ENCODE measurements around the gene PHKA2. TPM values are rescaled to one million over a fixed set of nuclear protein-coding genes. Genes with fewer than 3 reads are reported as not detected.

Gene PHKA2
- total RNA-seq, 4 donors from 2014 or later: 18.0 to 32.7 (median 26.6) TPM

DNA sequence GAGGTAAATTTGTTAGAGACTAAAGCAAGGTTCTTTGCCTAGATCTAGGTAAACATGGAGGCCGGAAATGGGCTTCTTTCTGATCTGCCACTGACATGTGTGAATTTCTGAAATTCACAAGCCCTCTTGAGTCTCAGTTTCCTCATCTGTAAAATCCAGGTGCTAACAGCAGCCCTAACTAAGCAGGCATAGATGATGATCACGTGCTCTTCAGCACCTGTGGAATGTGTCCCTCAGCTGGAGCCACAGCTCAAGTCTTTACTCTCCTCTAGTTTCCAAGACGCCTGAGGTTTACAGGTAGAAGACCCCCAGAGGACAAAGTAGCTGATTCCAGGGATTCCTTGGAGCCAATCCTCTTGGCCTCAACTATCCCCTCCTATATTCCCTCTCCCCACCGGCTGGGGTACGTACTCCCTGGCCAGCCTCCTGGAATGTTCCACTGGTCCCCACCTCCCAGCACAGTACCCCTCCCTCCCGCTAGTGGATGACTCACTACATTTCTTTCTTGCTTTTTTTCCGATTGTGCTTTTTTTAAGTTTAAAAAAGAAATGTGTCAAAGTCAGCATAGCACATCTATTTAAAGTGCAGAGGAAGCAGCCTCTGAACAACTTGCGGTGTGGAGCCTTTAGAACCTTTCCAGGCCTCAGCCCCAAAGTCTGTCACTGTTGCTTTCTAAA is 98.4 kb downstream of the PHKA2 start:
- no peak for DNase-seq (ENCODE audit: low spot score in 2 of 2)
- Histone ChIP-seq H3K4me1 (peaks cover 0 to 21% (median 0%) of the 10 kb centered on the region in 4 donors), H3K9me3 (no peaks in the 10 kb centered on the region), H3K27me3 (no peaks in the 10 kb centered on the region), H3K36me3 (no peaks in the 10 kb centered on the region), H3K4me3 (peak overlapping the region in 3 of 4 donors; percentile 26 to 52 (median 43)), H3K27ac (peak overlapping the region in 3 of 4 donors; percentile 4 to 84 (median 77))
- TF ChIP-seq POLR2A (IDR thresholded peaks at IDR 0.05): no peak
- TF ChIP-seq EP300 (IDR thresholded peaks at IDR 0.05): no peak
- TF ChIP-seq, protein P1, sequence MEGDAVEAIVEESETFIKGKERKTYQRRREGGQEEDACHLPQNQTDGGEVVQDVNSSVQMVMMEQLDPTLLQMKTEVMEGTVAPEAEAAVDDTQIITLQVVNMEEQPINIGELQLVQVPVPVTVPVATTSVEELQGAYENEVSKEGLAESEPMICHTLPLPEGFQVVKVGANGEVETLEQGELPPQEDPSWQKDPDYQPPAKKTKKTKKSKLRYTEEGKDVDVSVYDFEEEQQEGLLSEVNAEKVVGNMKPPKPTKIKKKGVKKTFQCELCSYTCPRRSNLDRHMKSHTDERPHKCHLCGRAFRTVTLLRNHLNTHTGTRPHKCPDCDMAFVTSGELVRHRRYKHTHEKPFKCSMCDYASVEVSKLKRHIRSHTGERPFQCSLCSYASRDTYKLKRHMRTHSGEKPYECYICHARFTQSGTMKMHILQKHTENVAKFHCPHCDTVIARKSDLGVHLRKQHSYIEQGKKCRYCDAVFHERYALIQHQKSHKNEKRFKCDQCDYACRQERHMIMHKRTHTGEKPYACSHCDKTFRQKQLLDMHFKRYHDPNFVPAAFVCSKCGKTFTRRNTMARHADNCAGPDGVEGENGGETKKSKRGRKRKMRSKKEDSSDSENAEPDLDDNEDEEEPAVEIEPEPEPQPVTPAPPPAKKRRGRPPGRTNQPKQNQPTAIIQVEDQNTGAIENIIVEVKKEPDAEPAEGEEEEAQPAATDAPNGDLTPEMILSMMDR (IDR thresholded peaks at IDR 0.05): no peak
- 28 to 53% methylated on average over 8 of the region's 8 CpGs for WGBS, 2 donors

DNA sequence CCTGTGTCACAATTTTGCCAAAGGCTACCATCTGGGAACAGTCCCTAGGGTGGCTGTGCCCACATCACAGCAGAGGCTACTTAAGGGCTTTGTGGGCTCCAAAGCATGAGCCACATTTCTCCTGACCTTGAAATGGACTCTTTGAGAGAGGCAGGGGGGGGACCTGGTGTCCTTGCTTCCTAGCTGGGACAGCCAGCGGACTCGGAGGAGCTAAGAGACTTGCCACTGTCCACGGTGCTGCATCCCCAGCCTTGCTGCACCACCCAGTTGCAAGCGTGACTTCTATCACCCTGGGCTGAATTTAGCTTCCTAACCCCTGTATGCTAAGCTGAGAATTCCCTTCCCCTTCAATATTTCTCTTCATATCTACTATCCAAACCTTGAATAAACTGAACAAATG is 99.0 kb downstream of the PHKA2 start:
- 48 to 64% methylated on average over 3 to 4 of the region's 4 CpGs for WGBS, 2 donors
- no peak overlapping the region for H3K4me3 ChIP-seq
- no peak overlapping the region for H3K27ac ChIP-seq
- no peaks in the 10 kb centered on the region for H3K9me3 ChIP-seq
- H3K27me3 ChIP-seq: no peaks in the 10 kb centered on the region
- H3K36me3 ChIP-seq: no peaks in the 10 kb centered on the region
- no peak for DNase-seq (ENCODE audit: low spot score in 2 of 2)
- peaks cover 0 to 21% (median 0%) of the 10 kb centered on the region in 4 donors for H3K4me1 ChIP-seq
- no peak for TF ChIP-seq POLR2A (IDR thresholded peaks at IDR 0.05)

- H3K36me3 ChIP-seq: no peaks in the 10 kb centered on the region
- WGBS, 2 donors: 75 to 79% methylated on average over 16 of the region's 16 CpGs
- peaks cover 0 to 21% (median 0%) of the 10 kb centered on the region in 4 donors for H3K4me1 ChIP-seq
- H3K4me3 ChIP-seq: no peak overlapping the region
- TF ChIP-seq POLR2A (IDR thresholded peaks at IDR 0.05) (no peak), EP300 (IDR thresholded peaks at IDR 0.05) (no peak)
- TF ChIP-seq, protein P1 (IDR thresholded peaks at IDR 0.05): no peak
- H3K27me3 ChIP-seq: no peaks in the 10 kb centered on the region
- H3K27ac ChIP-seq: no peak overlapping the region
- DNase-seq (ENCODE audit: low spot score in 2 of 2): no peak
- no peaks in the 10 kb centered on the region for H3K9me3 ChIP-seq
Measured at GRCh38 chrX:18883961-18884765, 99.8 kb downstream of the PHKA2 start.

DNA sequence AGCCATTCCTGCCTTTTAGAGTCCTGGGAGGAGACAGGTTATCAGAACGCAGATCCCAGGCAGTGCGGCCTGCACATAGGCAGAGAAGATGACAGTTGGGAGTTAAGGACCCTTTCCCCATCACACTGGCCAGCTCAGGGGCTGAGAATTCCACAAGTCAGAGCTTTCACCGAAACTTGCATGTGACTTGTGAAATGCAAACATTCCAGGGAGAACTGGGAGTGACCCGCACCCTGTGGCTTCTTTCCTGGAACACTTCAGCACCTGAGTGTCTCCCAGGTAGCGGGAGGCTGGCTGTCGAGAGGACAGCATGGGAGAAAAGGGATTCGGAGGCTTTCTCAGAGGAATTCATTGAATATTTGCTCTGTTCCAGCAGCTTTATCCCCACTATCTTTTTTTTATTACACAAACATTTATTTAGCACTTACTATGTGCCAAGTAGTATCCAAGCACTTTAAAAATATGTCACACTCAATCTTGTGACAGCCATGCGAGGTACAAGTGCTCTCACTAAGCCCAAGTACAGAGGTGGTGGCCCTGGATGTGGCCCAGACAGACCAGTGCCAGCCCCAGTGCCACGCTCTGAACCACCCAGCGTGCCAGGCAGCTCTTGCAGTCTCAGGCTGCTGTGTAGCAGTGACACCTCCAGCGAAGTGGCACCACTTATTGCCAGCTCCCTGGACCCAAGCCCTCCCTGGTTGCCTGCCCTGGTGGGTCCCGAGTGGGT is 100.5 kb downstream of the PHKA2 start:
- DNase-seq (ENCODE audit: low spot score in 2 of 2): no peak
- no peak overlapping the region for H3K27ac ChIP-seq
- peaks cover 0 to 21% (median 0%) of the 10 kb centered on the region in 4 donors for H3K4me1 ChIP-seq
- no peak overlapping the region for H3K4me3 ChIP-seq
- no peaks in the 10 kb centered on the region for H3K36me3 ChIP-seq
- no peaks in the 10 kb centered on the region for H3K9me3 ChIP-seq
- H3K27me3 ChIP-seq: no peaks in the 10 kb centered on the region
- no peak for TF ChIP-seq EP300 (IDR thresholded peaks at IDR 0.05)
- TF ChIP-seq, protein P1 (IDR thresholded peaks at IDR 0.05): no peak
- no peak for TF ChIP-seq POLR2A (IDR thresholded peaks at IDR 0.05)
- 71 to 72% methylated on average over 9 to 12 of the region's 12 CpGs for WGBS, 2 donors

DNA sequence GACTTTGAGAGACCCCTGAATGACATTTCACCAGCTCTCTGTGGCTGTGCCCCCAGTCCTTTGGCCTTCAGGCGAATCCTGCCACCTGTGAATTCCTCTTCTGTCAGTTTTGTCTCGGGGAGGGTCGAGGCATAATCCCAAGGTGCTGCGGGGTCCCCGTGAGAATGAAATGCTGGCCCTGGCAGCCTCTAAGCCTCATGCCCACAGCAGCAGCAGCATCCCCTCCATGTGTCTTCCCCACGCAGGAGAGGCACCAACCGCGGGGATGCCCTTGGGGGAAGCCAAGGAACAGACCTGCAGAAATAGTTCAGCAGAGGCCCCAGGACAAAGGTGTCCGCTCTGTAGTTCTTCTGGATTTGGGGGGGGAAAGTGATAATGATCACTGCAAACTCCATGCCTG is 104.8 kb downstream of the PHKA2 start:
- no peak overlapping the region for H3K4me3 ChIP-seq
- no peaks in the 10 kb centered on the region for H3K36me3 ChIP-seq
- 86 to 93% methylated on average over 7 to 9 of the region's 9 CpGs for WGBS, 2 donors
- H3K27ac ChIP-seq: no peak overlapping the region
- no peak for TF ChIP-seq EP300 (IDR thresholded peaks at IDR 0.05)
- no peak for TF ChIP-seq POLR2A (IDR thresholded peaks at IDR 0.05)
- TF ChIP-seq, protein P1 (IDR thresholded peaks at IDR 0.05): no peak
- no peaks in the 10 kb centered on the region for H3K9me3 ChIP-seq
- peaks cover 0 to 5% of the 10 kb centered on the region in 2 donors for H3K27me3 ChIP-seq
- DNase-seq (ENCODE audit: low spot score in 2 of 2): no peak
- no peaks in the 10 kb centered on the region for H3K4me1 ChIP-seq
